ENCODE measurements around the gene NSD1. TPM values are rescaled to one million over a fixed set of nuclear protein-coding genes. Genes with fewer than 3 reads are reported as not detected.

Gene NSD1
- total and polyA plus RNA-seq, 2 of the 4 experiments (the other 2 are of a cell fraction): 7.7 to 31.0 TPM

DNA sequence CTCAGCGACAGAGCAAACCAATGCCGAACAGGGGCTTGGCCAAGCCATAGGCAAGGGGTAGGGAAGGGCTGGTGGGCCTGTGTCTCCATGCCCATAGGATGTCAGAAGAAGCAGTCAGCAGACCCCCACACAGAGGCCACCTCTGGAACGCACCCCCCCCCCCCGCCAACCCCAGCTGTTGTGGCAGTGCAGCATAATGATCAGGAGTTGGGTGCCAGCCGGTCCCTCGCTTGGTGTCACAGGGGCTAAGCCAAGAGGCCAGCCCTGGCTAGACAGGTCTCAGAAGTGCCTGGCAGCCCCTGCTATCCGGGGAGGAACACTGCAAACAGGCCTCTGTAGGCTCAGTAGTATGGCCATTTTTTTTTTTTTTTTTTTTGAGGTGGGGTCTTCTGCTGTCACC, 181.8 kb downstream of the NSD1 start (continued):
- TF ChIP-seq, protein P1, sequence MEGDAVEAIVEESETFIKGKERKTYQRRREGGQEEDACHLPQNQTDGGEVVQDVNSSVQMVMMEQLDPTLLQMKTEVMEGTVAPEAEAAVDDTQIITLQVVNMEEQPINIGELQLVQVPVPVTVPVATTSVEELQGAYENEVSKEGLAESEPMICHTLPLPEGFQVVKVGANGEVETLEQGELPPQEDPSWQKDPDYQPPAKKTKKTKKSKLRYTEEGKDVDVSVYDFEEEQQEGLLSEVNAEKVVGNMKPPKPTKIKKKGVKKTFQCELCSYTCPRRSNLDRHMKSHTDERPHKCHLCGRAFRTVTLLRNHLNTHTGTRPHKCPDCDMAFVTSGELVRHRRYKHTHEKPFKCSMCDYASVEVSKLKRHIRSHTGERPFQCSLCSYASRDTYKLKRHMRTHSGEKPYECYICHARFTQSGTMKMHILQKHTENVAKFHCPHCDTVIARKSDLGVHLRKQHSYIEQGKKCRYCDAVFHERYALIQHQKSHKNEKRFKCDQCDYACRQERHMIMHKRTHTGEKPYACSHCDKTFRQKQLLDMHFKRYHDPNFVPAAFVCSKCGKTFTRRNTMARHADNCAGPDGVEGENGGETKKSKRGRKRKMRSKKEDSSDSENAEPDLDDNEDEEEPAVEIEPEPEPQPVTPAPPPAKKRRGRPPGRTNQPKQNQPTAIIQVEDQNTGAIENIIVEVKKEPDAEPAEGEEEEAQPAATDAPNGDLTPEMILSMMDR (conservative IDR thresholded peaks at IDR 0.05; ENCODE audit: low read depth, low read length): no peak

DNA sequence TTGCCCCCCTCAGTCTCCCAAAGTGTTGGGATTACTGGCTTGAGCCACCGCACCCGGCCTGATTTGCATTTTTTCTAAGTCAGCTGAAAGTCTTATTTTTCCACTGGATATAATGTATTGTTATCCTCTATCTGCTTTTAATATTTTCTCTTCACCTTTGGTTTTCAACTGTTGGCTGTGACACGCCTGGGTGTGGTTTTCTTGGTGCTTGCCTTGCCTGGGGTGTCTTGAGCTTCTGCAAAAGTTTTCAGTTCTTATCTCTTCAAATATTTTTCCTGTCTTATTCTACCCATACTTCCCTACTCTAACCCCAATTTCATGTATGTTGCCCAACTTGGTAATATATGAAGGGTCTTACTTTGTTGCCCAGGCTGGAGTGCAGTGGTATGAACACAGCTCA, 182.4 kb downstream of the NSD1 start:
- Histone ChIP-seq H3K4me2 (ENCODE audit: low read depth, low read length) (no peak overlapping the region), H3K27ac (ENCODE audit: insufficient read depth, low read length) (no peak overlapping the region), H4K91ac (ENCODE audit: insufficient read depth, low read depth, low read length) (no peak overlapping the region), H3K4me3 (ENCODE audit: insufficient read depth, low read depth, low read length) (no peak overlapping the region), H3K23ac (ENCODE audit: low read depth, low read length) (no peak overlapping the region), H3K4me1 (ENCODE audit: control insufficient read depth, insufficient read depth, low read length) (peaks cover 4% of the 10 kb centered on the region; the same call in 1 of the 2 replicates), H2BK120ac (ENCODE audit: low read depth, low read length) (no peak overlapping the region), H3K18ac (ENCODE audit: low read depth, low read length) (no peak overlapping the region), H3K4ac (ENCODE audit: low read depth, low read length) (no peak overlapping the region), H2AFZ (replicated peaks; ENCODE audit: low read length, poor library complexity) (no peak overlapping the region), H2BK15ac (ENCODE audit: low read depth, low read length) (no peak overlapping the region), H3K36me3 (ENCODE audit: control insufficient read depth, insufficient read depth, low read length) (no peaks in the 10 kb centered on the region), H4K5ac (ENCODE audit: low read depth, low read length) (no peak overlapping the region), H3K9me3 (ENCODE audit: control insufficient read depth, insufficient read depth, low read length) (no peaks in the 10 kb centered on the region), H3K9me1 (ENCODE audit: insufficient read depth, low read length) (peaks cover 6% of the 10 kb centered on the region; the same call in 1 of the 2 replicates), H4K20me1 (ENCODE audit: insufficient read depth, low read length) (peaks cover 22% of the 10 kb centered on the region), H2AK9ac (replicated peaks; ENCODE audit: low read depth, low read length, poor library complexity) (no peak overlapping the region), H2AK5ac (ENCODE audit: low read depth, low read length) (no peak overlapping the region), H3K56ac (ENCODE audit: extremely low read depth, insufficient read depth, low read length) (no peak overlapping the region), H2BK5ac (ENCODE audit: low read depth, low read length, poor library complexity, severe bottlenecking) (no peak overlapping the region), H3K9ac (ENCODE audit: low read depth, low read length) (no peak overlapping the region), H2BK20ac (ENCODE audit: low read depth, low read length) (no peak overlapping the region), H4K8ac (ENCODE audit: low read depth in 2 of 2, low read length in 2 of 2) (no peak overlapping the region), H3K14ac (replicated peaks; ENCODE audit: low read depth, low read length) (no peak overlapping the region), H3K79me1 (ENCODE audit: low read depth in 1 of 2, low read length in 2 of 2) (peaks cover 4 to 25% of the 10 kb centered on the region in 2 experiments; a peak in 3 of 4 replicates), H3K27me3 (ENCODE audit: control insufficient read depth, insufficient read depth, low read length) (no peaks in the 10 kb centered on the region)
- no TSS peak for BruUV-seq (replicated peaks)
- CTCF ChIA-PET: interaction anchor here (0.6 kb wide), 1 partner anchor 202 kb away, joined by 4 read pairs; no protein-coding TSS in a partner anchor
- no CpG with 5 or more reads among the region's 3 CpGs for WGBS, 2 experiments (ENCODE audit: extremely low coverage in 2 of 2, insufficient read length in 1 of 2)
- DNase-seq (no peak), ATAC-seq (ENCODE audit: low read depth) (no peak)
- in situ Hi-C loops (cut with MboI; ENCODE audit: low sequenced_read_pairs) (no loop called here), intact Hi-C loops (cut with micrococcal nuclease) (no loop called here), dilution Hi-C loops (cut with HindIII; ENCODE audit: low sequenced_read_pairs, unreplicated experiment) (no loop called here)
- POLR2A ChIA-PET (ENCODE audit: unreplicated experiment): no interaction called here
- TF ChIP-seq, protein P2, sequence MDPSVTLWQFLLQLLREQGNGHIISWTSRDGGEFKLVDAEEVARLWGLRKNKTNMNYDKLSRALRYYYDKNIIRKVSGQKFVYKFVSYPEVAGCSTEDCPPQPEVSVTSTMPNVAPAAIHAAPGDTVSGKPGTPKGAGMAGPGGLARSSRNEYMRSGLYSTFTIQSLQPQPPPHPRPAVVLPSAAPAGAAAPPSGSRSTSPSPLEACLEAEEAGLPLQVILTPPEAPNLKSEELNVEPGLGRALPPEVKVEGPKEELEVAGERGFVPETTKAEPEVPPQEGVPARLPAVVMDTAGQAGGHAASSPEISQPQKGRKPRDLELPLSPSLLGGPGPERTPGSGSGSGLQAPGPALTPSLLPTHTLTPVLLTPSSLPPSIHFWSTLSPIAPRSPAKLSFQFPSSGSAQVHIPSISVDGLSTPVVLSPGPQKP (IDR thresholded peaks at IDR 0.05; ENCODE audit: borderline replicate concordance, low read depth, low read length): no peak
- TF ChIP-seq MXI1 (IDR thresholded peaks at IDR 0.05; ENCODE audit: borderline replicate concordance, low read depth, low read length) (no peak), SMC3 (IDR thresholded peaks at IDR 0.05; ENCODE audit: low read depth, low read length) (no peak), MAFK (IDR thresholded peaks at IDR 0.05; ENCODE audit: low read depth, low read length) (no peak), RCOR1 (IDR thresholded peaks at IDR 0.05; ENCODE audit: insufficient replicate concordance, low read length) (no peak), POLR2A (IDR thresholded peaks at IDR 0.05; ENCODE audit: low read depth, low read length) (no peak), CEBPB (IDR thresholded peaks at IDR 0.05; ENCODE audit: low read depth, low read length) (no peak), FOS (IDR thresholded peaks at IDR 0.05; ENCODE audit: low read depth, low read length) (no peak), BHLHE40 (IDR thresholded peaks at IDR 0.05; ENCODE audit: low read depth, low read length) (no peak), RAD21 (IDR thresholded peaks at IDR 0.05; ENCODE audit: low read length) (no peak)
- TF ChIP-seq, protein P1 (conservative IDR thresholded peaks at IDR 0.05; ENCODE audit: low read depth, low read length): no peak

Data from IMR-90 (cell line).